ENCODE data around the gene ANKRD23. TPM values are rescaled to one million over a fixed set of nuclear protein-coding genes. Genes with fewer than 3 reads are reported as not detected.

Gene ANKRD23
- total RNA-seq, 1 donor from 2014 or later, result 12.5 TPM

GRCh38 chr2:96828874-96829273 lies 14.9 kb downstream of the ANKRD23 start:
- Mint-ChIP-seq H3K9me3 (no peaks in the 10 kb centered on the region), H3K36me3 (peaks cover 25% of the 10 kb centered on the region), H3K4me3 (no peak overlapping the region), H3K27me3 (ENCODE audit: low read depth) (no peaks in the 10 kb centered on the region), H3K4me1 (peaks cover 33% of the 10 kb centered on the region), H3K27ac (no peak overlapping the region)
- DNase-seq (ENCODE audit: low spot score in 2 of 2, unreplicated experiment in 2 of 2), result no peak
- no peak for TF ChIP-seq CTCF (IDR thresholded peaks at IDR 0.05; ENCODE audit: unreplicated experiment)

- DNase-seq (ENCODE audit: low spot score in 2 of 2, unreplicated experiment in 2 of 2), result no peak
- Mint-ChIP-seq H3K9me3 (no peaks in the 10 kb centered on the region), H3K36me3 (peaks cover 24% of the 10 kb centered on the region), H3K27me3 (ENCODE audit: low read depth) (no peaks in the 10 kb centered on the region), H3K4me1 (peaks cover 33% of the 10 kb centered on the region), H3K4me3 (no peak overlapping the region), H3K27ac (no peak overlapping the region)
- no peak for TF ChIP-seq CTCF (IDR thresholded peaks at IDR 0.05; ENCODE audit: unreplicated experiment)
These were observed 15.4 kb downstream of the ANKRD23 start for GRCh38 chr2:96828436-96828835.

- Mint-ChIP-seq H3K36me3 (peaks cover 23% of the 10 kb centered on the region), H3K27me3 (ENCODE audit: low read depth) (no peaks in the 10 kb centered on the region), H3K9me3 (no peaks in the 10 kb centered on the region), H3K4me1 (peaks cover 25% of the 10 kb centered on the region), H3K4me3 (no peak overlapping the region), H3K27ac (no peak overlapping the region)
- no peak for TF ChIP-seq CTCF (IDR thresholded peaks at IDR 0.05; ENCODE audit: unreplicated experiment)
- no peak for DNase-seq (ENCODE audit: low spot score in 2 of 2, unreplicated experiment in 2 of 2)
These were observed 17.1 kb downstream of the ANKRD23 start for GRCh38 chr2:96826546-96827278.

GRCh38 chr2:96825057-96825456 lies 18.8 kb downstream of the ANKRD23 start:
- no peak overlapping the region for H3K4me3 Mint-ChIP-seq
- H3K27me3 Mint-ChIP-seq (ENCODE audit: low read depth), result no peaks in the 10 kb centered on the region
- TF ChIP-seq CTCF (IDR thresholded peaks at IDR 0.05; ENCODE audit: unreplicated experiment), result no peak
- H3K4me1 Mint-ChIP-seq, result peaks cover 36% of the 10 kb centered on the region
- H3K27ac Mint-ChIP-seq, result no peak overlapping the region
- peaks cover 20% of the 10 kb centered on the region for H3K36me3 Mint-ChIP-seq
- no peaks in the 10 kb centered on the region for H3K9me3 Mint-ChIP-seq
- no peak for DNase-seq (ENCODE audit: low spot score in 2 of 2, unreplicated experiment in 2 of 2)

- Mint-ChIP-seq H3K4me3 (no peak overlapping the region), H3K36me3 (peaks cover 15% of the 10 kb centered on the region), H3K27me3 (ENCODE audit: low read depth) (no peaks in the 10 kb centered on the region), H3K4me1 (peaks cover 44% of the 10 kb centered on the region), H3K27ac (peak overlapping the region; percentile 95), H3K9me3 (no peaks in the 10 kb centered on the region)
- TF ChIP-seq CTCF (IDR thresholded peaks at IDR 0.05; ENCODE audit: unreplicated experiment), result no peak
- no peak for DNase-seq (ENCODE audit: low spot score in 2 of 2, unreplicated experiment in 2 of 2)
These were observed 19.5 kb downstream of the ANKRD23 start for GRCh38 chr2:96824079-96824870.

Measured in mesothelial cell of epicardium (in vitro differentiated cells).